Esophagus muscularis mucosa (tissue), 4 donors: ENCODE results near the gene PSMC3.

Experiments
- EP300 ChIP-seq: sonication (generic); formaldehyde crosslinking; IDR thresholded peaks from one replicate; pipeline ENCODE4 v1.6.1; 2017; ENCODE audit warnings: antibody characterized with exemption
- POLR2AphosphoS5 ChIP-seq, 2 donors: sonication (generic); formaldehyde crosslinking; IDR thresholded peaks; one replicate each; pipeline ENCODE4 v1.6.1; 2017; ENCODE audit warnings: antibody characterized with exemption in 2 of 2
- TF ChIP-seq, protein P1 (sequence below), 3 experiments: fragments of 200-600 bp in 2 of 3; fragments of 450-650 bp in 1 of 3; sonication (generic) in 2 of 3; IDR thresholded peaks; one replicate each; pipeline ENCODE4 v1.5.1; 2017 to 2019; ENCODE audit warnings: antibody characterized with exemption in 3 of 3, mild to moderate bottlenecking in 2 of 3, moderate library complexity in 1 of 3

- TF ChIP-seq, protein P1, sequence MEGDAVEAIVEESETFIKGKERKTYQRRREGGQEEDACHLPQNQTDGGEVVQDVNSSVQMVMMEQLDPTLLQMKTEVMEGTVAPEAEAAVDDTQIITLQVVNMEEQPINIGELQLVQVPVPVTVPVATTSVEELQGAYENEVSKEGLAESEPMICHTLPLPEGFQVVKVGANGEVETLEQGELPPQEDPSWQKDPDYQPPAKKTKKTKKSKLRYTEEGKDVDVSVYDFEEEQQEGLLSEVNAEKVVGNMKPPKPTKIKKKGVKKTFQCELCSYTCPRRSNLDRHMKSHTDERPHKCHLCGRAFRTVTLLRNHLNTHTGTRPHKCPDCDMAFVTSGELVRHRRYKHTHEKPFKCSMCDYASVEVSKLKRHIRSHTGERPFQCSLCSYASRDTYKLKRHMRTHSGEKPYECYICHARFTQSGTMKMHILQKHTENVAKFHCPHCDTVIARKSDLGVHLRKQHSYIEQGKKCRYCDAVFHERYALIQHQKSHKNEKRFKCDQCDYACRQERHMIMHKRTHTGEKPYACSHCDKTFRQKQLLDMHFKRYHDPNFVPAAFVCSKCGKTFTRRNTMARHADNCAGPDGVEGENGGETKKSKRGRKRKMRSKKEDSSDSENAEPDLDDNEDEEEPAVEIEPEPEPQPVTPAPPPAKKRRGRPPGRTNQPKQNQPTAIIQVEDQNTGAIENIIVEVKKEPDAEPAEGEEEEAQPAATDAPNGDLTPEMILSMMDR (IDR thresholded peaks at IDR 0.05) = peak in 2 of 3 experiments; percentile 88 to 90
- TF ChIP-seq EP300 = no peak
- TF ChIP-seq POLR2AphosphoS5 (IDR thresholded peaks at IDR 0.05) = peak in 1 of 2 donors; percentile 52
These were observed 52.1 kb downstream of the PSMC3 start for GRCh38 chr11:47373876-47374719.
